EL (cell line): ENCODE data around the gene BSDC1.
"Not testable (repeated sequence)": the region's sequence is repeated elsewhere in the genome, so short reads cannot be mapped to it uniquely, and the experiment has no call there.

Experiments used
- DNase-seq: peaks from one replicate; pipeline ENCODE4 v3.0.0-alpha.2; 2016

The BSDC1 gene

DNA sequence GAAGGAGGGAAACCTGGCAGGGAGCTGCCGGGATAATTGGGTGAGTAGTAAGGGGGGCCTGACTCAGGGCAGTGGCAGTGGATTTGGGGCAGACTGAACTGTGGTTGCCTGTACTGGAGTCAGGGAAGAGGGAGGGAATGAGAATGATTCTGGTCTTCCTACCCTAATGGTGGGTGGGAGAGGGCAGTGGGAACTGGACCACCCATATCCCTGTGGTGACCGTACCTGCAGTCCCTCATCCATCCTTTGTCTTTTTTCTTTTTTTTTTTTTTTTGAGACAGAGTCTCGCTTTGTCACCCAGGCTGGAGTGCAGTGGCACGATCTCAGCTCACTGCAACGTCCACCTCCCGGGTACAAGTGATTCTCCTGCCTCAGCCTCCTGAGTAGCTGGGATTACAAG, 38.5 kb downstream of the BSDC1 start:
- not testable (repeated sequence) for DNase-seq

DNA sequence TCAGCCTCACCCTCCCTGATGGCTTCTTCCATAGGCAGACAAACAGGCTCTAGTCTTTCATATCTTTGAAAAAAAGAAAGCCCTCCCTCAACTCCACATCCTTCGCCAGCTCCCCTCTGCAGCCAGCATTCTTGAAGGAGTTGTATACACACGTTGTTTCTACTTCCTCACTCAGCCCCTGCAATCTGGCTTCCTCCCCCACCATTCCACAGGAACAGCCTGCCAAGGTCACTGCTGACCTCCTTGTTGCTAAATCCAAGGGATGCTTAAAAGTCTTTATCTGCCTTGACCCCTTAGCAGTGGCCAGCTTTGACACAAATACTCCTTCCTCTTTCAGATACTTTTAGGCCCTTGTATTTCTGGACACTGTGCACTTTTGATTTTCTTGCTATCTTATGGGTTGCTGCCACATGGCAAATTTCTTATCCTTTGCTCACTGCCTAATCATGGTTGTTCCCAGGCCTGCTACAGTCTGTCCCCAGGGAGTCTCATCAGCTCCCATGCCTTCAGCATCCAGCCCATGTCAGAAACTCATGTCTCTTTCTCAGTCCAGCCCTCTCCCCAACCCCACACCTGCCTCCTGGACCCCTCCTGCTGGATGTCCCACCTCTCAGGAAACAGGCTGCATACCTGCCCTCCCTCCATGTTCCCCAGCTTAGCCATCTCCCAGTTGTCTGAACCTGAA, 40.2 kb downstream of the BSDC1 start:
- DNase-seq = peak; percentile 34

- no peak for DNase-seq
These were observed 40.8 kb downstream of the BSDC1 start for GRCh38 chr1:32353431-32353830.

- no peak for DNase-seq
These were observed 41.3 kb downstream of the BSDC1 start for GRCh38 chr1:32352831-32353383.

- no peak for DNase-seq
These were observed 41.9 kb downstream of the BSDC1 start for GRCh38 chr1:32352239-32352745.

GRCh38 chr1:32351399-32352238, 42.6 kb downstream of the BSDC1 start:
- DNase-seq = peak; percentile 94

GRCh38 chr1:32350785-32351398, 43.3 kb downstream of the BSDC1 start:
- no peak for DNase-seq

GRCh38 chr1:32349211-32349708, 45.0 kb downstream of the BSDC1 start:
- peak; percentile 92 for DNase-seq

DNA sequence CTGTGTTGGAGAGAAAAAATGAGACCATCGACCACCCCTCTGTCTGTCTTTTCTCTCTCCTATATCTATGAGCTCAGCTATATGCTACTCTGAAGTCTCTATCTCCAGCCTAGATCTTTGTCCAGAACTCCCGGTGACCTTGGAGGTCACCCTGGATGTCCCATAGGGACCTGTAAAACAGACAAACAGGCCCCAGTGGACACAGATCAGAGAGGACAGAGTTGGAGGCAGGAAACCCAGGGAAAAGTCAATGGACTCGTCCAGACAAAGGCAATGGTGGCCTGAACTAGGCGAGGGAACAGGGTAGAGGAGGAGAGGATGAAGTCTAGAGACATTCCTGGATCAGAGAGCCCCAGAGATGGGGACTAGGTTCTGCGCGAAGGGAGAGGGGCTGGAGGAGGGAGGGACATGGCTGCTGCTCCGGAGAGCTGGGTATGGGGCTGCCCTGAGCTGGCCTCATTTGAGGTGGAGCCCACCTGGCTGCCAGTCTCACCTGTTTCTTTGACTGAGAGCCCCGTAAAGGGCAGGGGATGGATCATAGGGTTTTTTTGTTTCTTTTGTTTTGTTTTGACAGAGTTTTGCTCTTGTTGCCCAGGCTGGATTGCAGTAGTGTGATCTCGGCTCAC, 47.6 kb downstream of the BSDC1 start:
- DNase-seq = no peak

DNA sequence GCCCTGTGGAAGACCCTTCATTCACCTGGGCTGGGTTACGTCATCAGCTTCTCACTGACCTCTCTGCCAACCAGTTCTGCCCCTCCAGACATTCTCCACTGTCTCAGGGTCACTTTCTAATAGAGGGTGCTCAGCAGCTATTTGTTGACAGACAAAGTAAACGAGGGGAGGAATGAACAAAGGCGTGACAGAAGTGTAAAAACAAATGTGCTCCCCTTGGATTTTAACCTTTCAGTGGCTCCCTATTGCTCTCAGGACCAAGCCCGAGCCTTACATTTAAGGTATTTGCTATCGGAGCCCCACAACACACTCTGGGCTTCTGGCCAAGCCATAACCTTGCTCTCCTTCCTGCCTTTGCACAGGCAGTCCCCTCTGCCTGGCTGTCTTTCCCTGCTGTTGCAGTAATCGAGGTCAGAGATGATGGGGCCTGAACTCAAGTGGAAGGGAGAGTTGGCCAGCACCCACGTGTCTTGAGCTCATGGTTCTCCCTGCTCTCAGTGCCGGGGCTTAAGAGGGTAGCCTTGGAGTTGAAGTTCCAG, 48.9 kb downstream of the BSDC1 start:
- peak; percentile 19 for DNase-seq

DNA sequence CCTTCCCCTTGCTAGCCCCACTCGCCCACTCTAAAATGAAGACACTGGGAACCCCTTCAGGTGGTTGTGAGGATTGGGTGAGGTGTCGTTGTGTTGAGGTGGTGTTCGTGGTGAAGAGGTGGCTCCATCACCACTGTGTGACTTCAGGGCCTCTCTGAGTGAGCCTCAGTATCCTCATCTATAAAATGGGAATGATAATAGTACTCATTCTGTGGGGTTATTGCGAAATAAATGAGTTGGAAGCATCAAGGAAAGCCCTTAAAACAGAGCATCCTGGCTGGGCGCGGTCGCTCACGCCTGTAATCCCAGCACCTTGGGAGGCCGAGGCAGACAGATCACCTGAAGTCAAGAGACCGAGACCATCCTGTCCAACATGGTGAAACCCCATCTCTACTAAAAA, 51.5 kb downstream of the BSDC1 start:
- DNase-seq = no peak

GRCh38 chr1:32341971-32342370, 52.3 kb downstream of the BSDC1 start:
- no peak for DNase-seq

- DNase-seq = no peak
These were observed 53.0 kb downstream of the BSDC1 start for GRCh38 chr1:32341186-32341757.

GRCh38 chr1:32339363-32339978, 54.8 kb downstream of the BSDC1 start:
- peak; percentile 76 for DNase-seq

GRCh38 chr1:32338637-32339145, 55.5 kb downstream of the BSDC1 start:
- DNase-seq = no peak

- no peak for DNase-seq
These were observed 56.2 kb downstream of the BSDC1 start for GRCh38 chr1:32337855-32338636.

DNA sequence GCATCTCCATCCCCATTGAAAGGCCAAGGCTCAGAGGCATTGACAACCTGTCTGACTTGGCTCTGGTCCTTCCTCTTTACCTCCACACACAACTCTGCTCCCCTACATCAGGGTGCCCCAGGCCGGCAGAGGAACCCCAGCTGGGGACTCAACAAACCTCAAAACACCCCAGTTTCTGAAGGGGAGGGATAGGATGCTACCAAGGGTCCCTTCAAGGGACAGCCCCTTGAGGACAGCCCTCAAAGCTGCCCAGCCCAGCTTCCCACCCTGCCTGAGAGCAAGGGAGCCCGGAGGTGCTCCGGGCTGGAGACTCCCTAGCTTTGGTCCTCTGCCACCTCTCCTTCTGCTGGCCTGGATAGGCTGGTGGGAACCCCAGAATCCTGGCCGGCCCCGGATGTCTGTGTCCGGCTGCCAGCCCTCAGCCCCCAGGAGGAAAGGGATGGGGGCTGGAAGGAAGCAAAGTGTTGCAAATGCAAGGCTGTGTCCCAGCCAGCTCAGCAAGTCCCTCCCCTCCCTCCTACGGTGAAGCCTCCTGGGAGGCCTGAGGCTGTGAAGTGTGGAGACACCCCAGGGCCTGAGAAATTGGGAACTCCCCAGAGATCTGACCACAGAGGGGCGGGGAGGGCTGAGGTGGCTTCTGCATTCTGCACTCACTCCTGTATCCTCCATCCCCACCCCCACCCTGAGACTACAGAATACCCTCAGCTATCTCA, 57.1 kb downstream of the BSDC1 start:
- peak; percentile 71 for DNase-seq

GRCh38 chr1:32336591-32336932, 57.7 kb downstream of the BSDC1 start:
- DNase-seq = no peak

- peak; percentile 78 for DNase-seq
These were observed 58.3 kb downstream of the BSDC1 start, which contains the start of gene MARCKSL1 for GRCh38 chr1:32335790-32336590. Gene MARCKSL1 (minus strand): TSS chr1:32336233. CDS start chr1:32336033, 200 bp downstream.
